ENCODE results near the gene MYRIP. TPM values are rescaled to one million over a fixed set of nuclear protein-coding genes. Genes with fewer than 3 reads are reported as not detected.
"Not testable (repeated sequence)": the region's sequence is repeated elsewhere in the genome, so short reads cannot be mapped to it uniquely, and the experiment has no call there.

MYRIP gene
- total RNA-seq (not detected), polyA plus RNA-seq (not detected)

DNA sequence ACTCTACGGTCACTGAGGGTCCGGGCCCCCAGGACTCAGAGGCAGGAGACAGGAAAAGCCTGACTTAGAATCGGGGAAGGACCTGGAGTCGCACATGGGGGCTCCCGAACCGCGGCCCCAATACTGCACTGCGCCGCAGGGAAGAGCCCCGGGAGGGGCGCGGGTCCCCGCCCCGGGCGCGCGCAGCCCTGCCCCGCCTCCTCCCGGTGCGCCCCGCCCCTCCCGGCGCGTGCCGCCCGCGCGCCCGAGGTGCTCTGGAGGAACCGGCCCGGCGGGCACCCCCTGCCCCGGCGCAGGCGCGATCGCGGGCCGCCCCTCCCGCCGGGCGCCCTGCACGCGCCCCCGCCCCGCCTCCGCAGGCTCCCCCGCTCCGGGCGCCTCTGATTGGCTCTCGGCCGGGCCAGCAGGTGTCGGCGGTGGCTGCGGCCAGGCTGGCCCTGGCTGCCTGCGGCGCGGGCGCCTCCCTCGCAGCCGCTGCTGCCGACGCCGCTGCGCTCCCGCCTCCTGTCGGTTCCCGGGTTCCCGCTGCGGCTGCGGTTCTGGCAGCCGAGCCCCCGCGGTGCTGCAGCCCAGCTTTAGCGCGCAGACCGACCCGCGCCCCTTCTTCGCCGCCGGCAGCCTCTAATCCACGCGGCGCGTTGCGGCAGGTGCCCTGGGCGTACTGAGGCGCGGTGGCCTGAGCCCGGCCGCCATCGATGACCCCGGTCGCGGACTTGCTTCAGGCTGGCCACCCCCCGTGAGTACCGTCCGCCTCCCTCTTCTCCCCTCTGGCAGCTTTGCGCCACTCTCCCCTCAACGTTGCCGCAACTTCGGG, at the start of gene MYRIP:
MYRIP (plus strand) TSS at position 429 of the 814 bp plus-strand sequence. CDS start 91,208 bp downstream, outside the sequence.
- no peak for ATAC-seq (ENCODE audit: low read depth in 2 of 2)
- peaks cover 19% of the 10 kb centered on the region for H3K27me3 ChIP-seq (ENCODE audit: control insufficient read depth, insufficient read depth, low read length)
- no peaks in the 10 kb centered on the region for H3K36me3 Mint-ChIP-seq

DNA sequence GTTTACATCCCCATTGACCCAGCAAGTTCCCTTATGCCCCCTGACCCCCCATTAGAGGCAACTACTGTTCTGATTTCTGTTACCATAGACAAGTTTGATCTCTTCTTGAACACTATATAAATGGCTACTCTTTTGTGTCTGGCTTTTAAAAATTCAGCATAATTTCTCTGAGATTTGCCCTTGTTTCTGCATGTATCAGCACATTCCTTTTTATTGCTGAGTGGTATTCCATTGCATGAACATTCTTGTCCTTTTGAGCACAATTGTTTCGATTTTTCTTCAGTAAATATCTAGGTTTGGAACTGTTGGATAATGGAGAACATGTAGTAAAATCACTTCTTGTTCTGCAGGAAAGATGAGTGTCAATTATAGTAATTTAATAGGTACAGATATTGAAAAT, 49.1 kb upstream of the MYRIP start:
- H3K27ac Mint-ChIP-seq = no peak overlapping the region
- Histone ChIP-seq H3K9me3 (ENCODE audit: control insufficient read depth in 2 of 2, low read length in 2 of 2) (no peaks in the 10 kb centered on the region), H3K27ac (ENCODE audit: insufficient read depth, low read length, poor library complexity, severe bottlenecking) (no peak overlapping the region), H3K4me1 (ENCODE audit: control insufficient read depth, insufficient read depth, low read length, poor library complexity, severe bottlenecking) (no peaks in the 10 kb centered on the region), H3K36me3 (ENCODE audit: control insufficient read depth, insufficient read depth, low read length) (no peaks in the 10 kb centered on the region), H3K27me3 (ENCODE audit: control insufficient read depth, insufficient read depth, low read length) (peaks cover 3% of the 10 kb centered on the region), H3K4me3 (ENCODE audit: low read depth, low read length) (no peak overlapping the region)
- H3K36me3 Mint-ChIP-seq = no peaks in the 10 kb centered on the region
- H3K27me3 Mint-ChIP-seq = peaks cover 5% of the 10 kb centered on the region
- H3K4me3 Mint-ChIP-seq = no peak overlapping the region
- peaks cover 0 to 7% (median 0%) of the 10 kb centered on the region in 7 donors for H3K9me3 Mint-ChIP-seq
- no peaks in the 10 kb centered on the region for H3K4me1 Mint-ChIP-seq
- DNase-seq (no peak), ATAC-seq (ENCODE audit: low read depth in 2 of 2) (no peak)

More for the DNA sequence above, at the start of gene MYRIP:
- Histone ChIP-seq H3K4me3 (ENCODE audit: low read depth, low read length) (no peak within 1 kb of the TSS), H3K4me1 (ENCODE audit: control insufficient read depth, insufficient read depth, low read length, poor library complexity, severe bottlenecking) (peaks cover 4% of the 10 kb centered on the region), H3K36me3 (ENCODE audit: control insufficient read depth, insufficient read depth, low read length) (no peaks in the 10 kb centered on the region), H3K27ac (ENCODE audit: insufficient read depth, low read length, poor library complexity, severe bottlenecking) (no peak within 1 kb of the TSS), H3K9me3 (ENCODE audit: control insufficient read depth in 2 of 2, low read length in 2 of 2) (no peaks in the 10 kb centered on the region)
- peaks cover 0 to 8% (median 0%) of the 10 kb centered on the region in 7 donors for H3K9me3 Mint-ChIP-seq
- H3K4me1 Mint-ChIP-seq = peaks cover 0 to 22% (median 8%) of the 10 kb centered on the region in 4 donors
- peaks cover 52% of the 10 kb centered on the region for H3K27me3 Mint-ChIP-seq
- peak within 1 kb of the TSS; percentile 54 to 72 (median 69) for H3K4me3 Mint-ChIP-seq
- H3K27ac Mint-ChIP-seq = no peak within 1 kb of the TSS
- peak in 1 of 3 donors; percentile 1 for DNase-seq

- Histone ChIP-seq H3K27ac (ENCODE audit: insufficient read depth, low read length, poor library complexity, severe bottlenecking) (no peak overlapping the region), H3K4me1 (ENCODE audit: control insufficient read depth, insufficient read depth, low read length, poor library complexity, severe bottlenecking) (no peaks in the 10 kb centered on the region), H3K9me3 (ENCODE audit: control insufficient read depth in 2 of 2, low read length in 2 of 2) (no peaks in the 10 kb centered on the region), H3K36me3 (ENCODE audit: control insufficient read depth, insufficient read depth, low read length) (no peaks in the 10 kb centered on the region), H3K4me3 (ENCODE audit: low read depth, low read length) (no peak overlapping the region), H3K27me3 (ENCODE audit: control insufficient read depth, insufficient read depth, low read length) (peaks cover 3% of the 10 kb centered on the region)
- peaks cover 5% of the 10 kb centered on the region for H3K27me3 Mint-ChIP-seq
- H3K36me3 Mint-ChIP-seq = no peaks in the 10 kb centered on the region
- ATAC-seq (ENCODE audit: low read depth in 2 of 2) (no peak), DNase-seq (no peak)
- no peak overlapping the region for H3K27ac Mint-ChIP-seq
- peaks cover 0 to 6% (median 3%) of the 10 kb centered on the region in 7 donors for H3K9me3 Mint-ChIP-seq
- H3K4me1 Mint-ChIP-seq = no peaks in the 10 kb centered on the region
- H3K4me3 Mint-ChIP-seq = no peak overlapping the region
Measured at GRCh38 chr3:39762537-39763070, 46.8 kb upstream of the MYRIP start.

- DNase-seq (no peak), ATAC-seq (ENCODE audit: low read depth in 2 of 2) (no peak)
- Histone ChIP-seq H3K4me3 (ENCODE audit: low read depth, low read length) (no peak overlapping the region), H3K27me3 (ENCODE audit: control insufficient read depth, insufficient read depth, low read length) (peaks cover 3% of the 10 kb centered on the region), H3K9me3 (ENCODE audit: control insufficient read depth in 2 of 2, low read length in 2 of 2) (no peaks in the 10 kb centered on the region), H3K27ac (ENCODE audit: insufficient read depth, low read length, poor library complexity, severe bottlenecking) (no peak overlapping the region), H3K4me1 (ENCODE audit: control insufficient read depth, insufficient read depth, low read length, poor library complexity, severe bottlenecking) (no peaks in the 10 kb centered on the region), H3K36me3 (ENCODE audit: control insufficient read depth, insufficient read depth, low read length) (no peaks in the 10 kb centered on the region)
- Mint-ChIP-seq H3K4me3 (no peak overlapping the region), H3K4me1 (no peaks in the 10 kb centered on the region), H3K27me3 (peaks cover 5% of the 10 kb centered on the region), H3K9me3 (peaks cover 0 to 8% (median 2%) of the 10 kb centered on the region in 7 donors), H3K36me3 (no peaks in the 10 kb centered on the region), H3K27ac (no peak overlapping the region)
Measured at GRCh38 chr3:39763390-39763789, 46.0 kb upstream of the MYRIP start.

DNA sequence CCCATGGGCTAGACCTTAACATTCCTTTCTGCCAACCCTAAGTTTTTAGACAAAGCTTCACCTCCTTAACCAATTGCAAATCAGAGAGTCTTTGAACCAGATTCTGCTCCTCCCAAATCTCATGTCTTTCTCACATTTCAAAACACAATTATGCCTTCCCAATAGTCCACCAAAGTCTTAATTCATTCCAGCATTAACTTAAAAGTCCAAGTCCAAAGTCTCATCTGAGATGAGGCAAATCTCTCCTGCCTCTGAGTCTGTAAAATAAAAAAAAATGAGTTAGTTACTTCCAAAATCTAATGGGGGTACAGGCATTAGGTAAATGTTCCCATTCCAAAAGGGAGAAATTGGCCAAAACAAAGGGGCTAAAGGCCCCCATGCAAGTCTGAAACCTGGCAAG, 43.8 kb upstream of the MYRIP start:
- H3K36me3 Mint-ChIP-seq = no peaks in the 10 kb centered on the region
- H3K27me3 ChIP-seq (ENCODE audit: control insufficient read depth, insufficient read depth, low read length) = no peaks in the 10 kb centered on the region
- H3K4me1 ChIP-seq (ENCODE audit: control insufficient read depth, insufficient read depth, low read length, poor library complexity, severe bottlenecking) = no peaks in the 10 kb centered on the region
- no peaks in the 10 kb centered on the region for H3K4me1 Mint-ChIP-seq
- ATAC-seq (ENCODE audit: low read depth in 2 of 2) (no peak), DNase-seq (no peak)
- H3K4me3 Mint-ChIP-seq = no peak overlapping the region
- H3K27me3 Mint-ChIP-seq = peaks cover 5% of the 10 kb centered on the region
- peaks cover 0 to 2% of the 10 kb centered on the region in 2 experiments for H3K9me3 ChIP-seq (ENCODE audit: control insufficient read depth in 2 of 2, low read length in 2 of 2)
- peaks cover 0 to 4% (median 2%) of the 10 kb centered on the region in 7 donors for H3K9me3 Mint-ChIP-seq
- no peak overlapping the region for H3K27ac ChIP-seq (ENCODE audit: insufficient read depth, low read length, poor library complexity, severe bottlenecking)
- H3K4me3 ChIP-seq (ENCODE audit: low read depth, low read length) = no peak overlapping the region
- no peaks in the 10 kb centered on the region for H3K36me3 ChIP-seq (ENCODE audit: control insufficient read depth, insufficient read depth, low read length)
- H3K27ac Mint-ChIP-seq = no peak overlapping the region

- no peaks in the 10 kb centered on the region for H3K36me3 Mint-ChIP-seq
- Histone ChIP-seq H3K4me1 (ENCODE audit: control insufficient read depth, insufficient read depth, low read length, poor library complexity, severe bottlenecking) (no peaks in the 10 kb centered on the region), H3K4me3 (ENCODE audit: low read depth, low read length) (no peak overlapping the region), H3K36me3 (ENCODE audit: control insufficient read depth, insufficient read depth, low read length) (no peaks in the 10 kb centered on the region), H3K9me3 (ENCODE audit: control insufficient read depth in 2 of 2, low read length in 2 of 2) (peaks cover 0 to 2% of the 10 kb centered on the region in 2 experiments), H3K27me3 (ENCODE audit: control insufficient read depth, insufficient read depth, low read length) (no peaks in the 10 kb centered on the region), H3K27ac (ENCODE audit: insufficient read depth, low read length, poor library complexity, severe bottlenecking) (no peak overlapping the region)
- peaks cover 0 to 4% (median 2%) of the 10 kb centered on the region in 7 donors for H3K9me3 Mint-ChIP-seq
- no peaks in the 10 kb centered on the region for H3K4me1 Mint-ChIP-seq
- H3K27me3 Mint-ChIP-seq = peaks cover 5% of the 10 kb centered on the region
- no peak for ATAC-seq (ENCODE audit: low read depth in 2 of 2)
- no peak for DNase-seq
- H3K27ac Mint-ChIP-seq = no peak overlapping the region
- H3K4me3 Mint-ChIP-seq = no peak overlapping the region
Measured at GRCh38 chr3:39766433-39766832, 43.0 kb upstream of the MYRIP start.

- H3K9me3 ChIP-seq (ENCODE audit: control insufficient read depth in 2 of 2, low read length in 2 of 2); H3K36me3 ChIP-seq (ENCODE audit: control insufficient read depth, insufficient read depth, low read length); H3K9me3 Mint-ChIP-seq; H3K4me1 Mint-ChIP-seq; H3K4me3 Mint-ChIP-seq; H3K4me3 ChIP-seq (ENCODE audit: low read depth, low read length); H3K27ac ChIP-seq (ENCODE audit: insufficient read depth, low read length, poor library complexity, severe bottlenecking); H3K27ac Mint-ChIP-seq; H3K4me1 ChIP-seq (ENCODE audit: control insufficient read depth, insufficient read depth, low read length, poor library complexity, severe bottlenecking); DNase-seq; ATAC-seq (ENCODE audit: low read depth in 2 of 2); H3K27me3 Mint-ChIP-seq; H3K36me3 Mint-ChIP-seq; H3K27me3 ChIP-seq (ENCODE audit: control insufficient read depth, insufficient read depth, low read length): not testable (repeated sequence)
Measured at GRCh38 chr3:39766909-39767308, 42.5 kb upstream of the MYRIP start.

DNA sequence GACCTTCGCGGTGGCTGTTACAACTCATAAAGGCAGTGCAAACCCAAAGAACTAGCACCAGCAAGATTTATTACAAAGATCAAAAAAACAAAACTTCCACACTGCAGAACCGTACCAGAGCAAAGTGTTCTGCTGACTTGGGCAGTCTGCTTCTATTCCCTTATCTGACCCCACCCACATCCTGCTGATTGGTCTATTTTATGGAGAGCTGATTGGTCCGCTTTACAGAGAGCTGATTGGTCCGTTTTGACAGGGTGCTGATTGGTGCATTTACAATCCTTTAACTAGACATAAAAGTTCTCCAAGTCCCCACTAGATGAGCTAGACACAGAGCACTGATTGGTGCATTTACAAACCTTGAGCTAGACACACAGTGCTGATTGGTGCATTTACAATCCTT, 31.2 kb upstream of the MYRIP start:
- not testable (repeated sequence) for H3K4me1 ChIP-seq (ENCODE audit: control insufficient read depth, insufficient read depth, low read length, poor library complexity, severe bottlenecking); H3K27ac ChIP-seq (ENCODE audit: insufficient read depth, low read length, poor library complexity, severe bottlenecking); H3K27ac Mint-ChIP-seq; ATAC-seq (ENCODE audit: low read depth in 2 of 2); H3K4me3 Mint-ChIP-seq; H3K4me1 Mint-ChIP-seq; H3K36me3 Mint-ChIP-seq; H3K27me3 Mint-ChIP-seq; DNase-seq; H3K27me3 ChIP-seq (ENCODE audit: control insufficient read depth, insufficient read depth, low read length); H3K4me3 ChIP-seq (ENCODE audit: low read depth, low read length); H3K36me3 ChIP-seq (ENCODE audit: control insufficient read depth, insufficient read depth, low read length); H3K9me3 ChIP-seq (ENCODE audit: control insufficient read depth in 2 of 2, low read length in 2 of 2); H3K9me3 Mint-ChIP-seq

All from CD4-positive, CD25-positive, alpha-beta regulatory T cell (primary cell).